Pancreas (tissue), 10 donors: ENCODE results near the gene ESR2. TPM values are rescaled to one million over a fixed set of nuclear protein-coding genes. Genes with fewer than 3 reads are reported as not detected.

Experiments used
- ATAC-seq, 4 donors: fragments of 200-7000 bp; cut with Tn5 transposase; one replicate each; pipeline versions ENCODE4 v1.8.0 to v1.9.1; 2020; ENCODE audit warnings: mild to moderate bottlenecking in 4 of 4, moderate library complexity in 4 of 4
- DNase-seq, 6 donors: peaks; one replicate each; pipeline ENCODE4 v3.0.0-alpha.2; 2020
- FAIRE-seq: peaks from 2 replicates; lab custom pipeline; 2012; peaks lifted over from hg19 to GRCh38; lab: Jason Lieb, UNC
- H3K27ac ChIP-seq, 4 donors: fragments of 200-600 bp; sonication (generic); 1 replicate in 3 of 4; 2 replicates in 1 of 4; pipeline versions ENCODE4 v1.5.0 to v1.8.0; 2020
- H3K27me3 ChIP-seq, 4 donors: fragments of 200-600 bp; one replicate each; pipeline ENCODE4 v1.8.0; 2021
- H3K36me3 ChIP-seq, 3 donors: fragments of 200-600 bp; sonication (generic) in 1 of 3; one replicate each; pipeline versions ENCODE4 v1.5.0 to v1.8.0; 2020 to 2021
- H3K4me1 ChIP-seq, 3 donors: fragments of 200-600 bp; one replicate each; pipeline ENCODE4 v1.8.0; 2021
- H3K4me3 ChIP-seq, 4 donors: fragments of 200-600 bp; sonication (generic) in 2 of 4; one replicate each; pipeline versions ENCODE4 v1.5.0 to v1.8.0; 2020 to 2021
- H3K9me3 ChIP-seq, 4 donors: fragments of 200-600 bp; one replicate each; pipeline ENCODE4 v1.8.0; 2021
- CTCF ChIP-seq, 4 donors: fragments of 200-600 bp; sonication (generic) in 3 of 4; IDR thresholded peaks; one replicate each; pipeline versions ENCODE4 v1.5.0 to v1.8.0; 2021; ENCODE audit warnings: antibody characterized with exemption in 4 of 4
- WGBS, 2 donors: extraction: QIAGEN DNeasy Blood & Tissue Kit; methylation state at CpG; one replicate each; pipeline ENCODE4 v1.1.7; 2013; 5-methylcytosine and 5-hydroxymethylcytosine counted together
- intact Hi-C, 3 donors: fragments of 100-400 bp; cut with DNase I; formaldehyde crosslinking; loops; one replicate each; pipeline versions ENCODE4 v1.11.1 to v1.14.2; 2022
- polyA plus RNA-seq, 2 donors: library from polyadenylated mRNA; stranded (reverse); fragments of 200-250 nt; gene quantifications; one replicate each; pipeline ENCODE4 v1.2.3, GENCODE V29; 2013
- total RNA-seq, 6 donors: library from RNA; stranded (reverse); fragmentation: NEBNext Ultra II Directional in 4 of 6; extraction: Animal tissue kit (Norgen Biotek cat#: 25700) in 4 of 6; gene quantifications; one replicate each; pipeline versions ENCODE4 v1.2.1 to v1.2.4, GENCODE V29; 2021 to 2023
- donor health status: healthy with polysubstance abuse.
- donor health status: DM: no; HTN: no; CAD: no; lungs with moderate emphysema.
- donor health status: DM: no; HTN: no; CAD: no.
- donor health status: control.
- donor health status: control.
- donor health status: Bipolar disorder and iron deficiency.
- donor health status: DM: yes; HTN: yes; CAD: no.
- donor health status: DM: no; HTN: no; CAD: no.
- donor health status: DM: no; HTN: no; CAD: no.
- donor health status: DM: yes; HTN: yes; CAD: no.

The ESR2 gene
- total and polyA plus RNA-seq, 8 donors = 0.08 to 0.78 (median 0.19) TPM

GRCh38 chr14:64217834-64218233 lies 76.3 kb downstream of the ESR2 start:
- ATAC-seq (no peak), DNase-seq (no peak), FAIRE-seq (no peak)
- no peak for TF ChIP-seq CTCF (IDR thresholded peaks at IDR 0.05)
- Histone ChIP-seq H3K36me3 (peaks cover 0 to 43% (median 22%) of the 10 kb centered on the region in 3 donors), H3K27ac (peak overlapping the region in 2 of 4 donors; percentile 4 to 38), H3K9me3 (no peaks in the 10 kb centered on the region), H3K4me3 (no peak overlapping the region), H3K27me3 (no peaks in the 10 kb centered on the region), H3K4me1 (peaks cover 29 to 43% (median 36%) of the 10 kb centered on the region in 3 donors)
- 26 to 31% methylated on average over 7 of the region's 7 CpGs for WGBS, 2 donors
- intact Hi-C loops = no loop called here

- Histone ChIP-seq H3K27me3 (no peaks in the 10 kb centered on the region), H3K36me3 (peaks cover 0 to 44% (median 22%) of the 10 kb centered on the region in 3 donors), H3K4me3 (peak overlapping the region in 1 of 4 donors; percentile 49), H3K9me3 (no peaks in the 10 kb centered on the region), H3K27ac (peak overlapping the region in 2 of 4 donors; percentile 4 to 38), H3K4me1 (peaks cover 34 to 47% (median 41%) of the 10 kb centered on the region in 3 donors)
- FAIRE-seq (no peak), DNase-seq (no peak), ATAC-seq (peak in 1 of 4 donors; percentile 5)
- TF ChIP-seq CTCF (IDR thresholded peaks at IDR 0.05) = no peak
- WGBS, 2 donors = 16 to 26% methylated on average over 4 of the region's 4 CpGs
- intact Hi-C loops = no loop called here
These were observed 76.9 kb downstream of the ESR2 start for GRCh38 chr14:64217308-64217707.

- no peak for DNase-seq
- peak overlapping the region in 1 of 4 donors; percentile 49 for H3K4me3 ChIP-seq
- H3K9me3 ChIP-seq = no peaks in the 10 kb centered on the region
- no peak for TF ChIP-seq CTCF (IDR thresholded peaks at IDR 0.05)
- intact Hi-C loops = no loop called here
- H3K36me3 ChIP-seq = peaks cover 0 to 44% (median 18%) of the 10 kb centered on the region in 3 donors
- no peak for FAIRE-seq
- H3K4me1 ChIP-seq = peaks cover 35 to 47% (median 43%) of the 10 kb centered on the region in 3 donors
- ATAC-seq = peak; percentile 12 to 33 (median 22)
- H3K27ac ChIP-seq = peak overlapping the region in 1 of 4 donors; percentile 15
- WGBS, 2 donors = 42 to 52% methylated on average over 13 of the region's 13 CpGs
- H3K27me3 ChIP-seq = no peaks in the 10 kb centered on the region
These were observed 78.2 kb downstream of the ESR2 start for GRCh38 chr14:64215978-64216377.

GRCh38 chr14:64215274-64215673 lies 78.9 kb downstream of the ESR2 start:
- peaks cover 0 to 41% (median 11%) of the 10 kb centered on the region in 3 donors for H3K36me3 ChIP-seq
- H3K9me3 ChIP-seq = no peaks in the 10 kb centered on the region
- 45 to 46% methylated on average over 10 of the region's 10 CpGs for WGBS, 2 donors
- no peaks in the 10 kb centered on the region for H3K27me3 ChIP-seq
- ATAC-seq (peak in 2 of 4 donors; percentile 5 to 6), FAIRE-seq (no peak), DNase-seq (no peak)
- TF ChIP-seq CTCF (IDR thresholded peaks at IDR 0.05) = no peak
- H3K27ac ChIP-seq = peak overlapping the region in 1 of 4 donors; percentile 84
- peak overlapping the region in 1 of 4 donors; percentile 49 for H3K4me3 ChIP-seq
- peaks cover 35 to 47% (median 43%) of the 10 kb centered on the region in 3 donors for H3K4me1 ChIP-seq
- intact Hi-C loops = no loop called here
